HT-29 (cell line): ENCODE results near the gene DSCAML1. TPM values are rescaled to one million over a fixed set of nuclear protein-coding genes. Genes with fewer than 3 reads are reported as not detected.

Experiments
- DNase-seq: peaks from one replicate; pipeline ENCODE4 v3.0.0-alpha.2; 2015; ENCODE audit warnings: low spot score
- total RNA-seq: library from RNA; depleted of rRNA; stranded (reverse); fragments of >200 nt; shearing (Covaris generic); gene quantifications from 2 replicates; pipeline ENCODE4 v1.2.3, GENCODE V29; 2014

The DSCAML1 gene
- total RNA-seq, 1 experiment from 2014 or later = not detected

GRCh38 chr11:117668321-117668751 lies 128.7 kb downstream of the DSCAML1 start:
- DNase-seq = no peak

DNA sequence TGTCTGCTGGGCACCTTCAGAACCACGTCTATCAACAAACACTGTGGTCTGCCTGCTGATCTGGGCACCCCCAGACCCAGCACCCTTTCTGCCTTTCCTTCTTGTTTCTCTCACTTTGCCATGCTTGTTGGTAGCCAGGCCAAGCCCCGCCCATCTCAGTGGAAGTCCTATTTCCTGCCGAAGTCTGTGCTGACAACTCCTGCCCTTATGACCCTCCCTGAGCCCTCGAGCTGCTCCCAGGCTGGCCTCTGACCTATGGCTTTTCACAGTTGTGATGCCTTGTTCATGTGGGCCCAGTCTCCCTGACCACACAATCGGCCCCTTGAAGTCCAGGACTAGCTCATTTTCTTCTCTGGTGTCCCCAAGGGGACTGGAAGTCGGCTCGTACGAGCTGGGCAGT lies 132.1 kb downstream of the DSCAML1 start:
- no peak for DNase-seq

DNA sequence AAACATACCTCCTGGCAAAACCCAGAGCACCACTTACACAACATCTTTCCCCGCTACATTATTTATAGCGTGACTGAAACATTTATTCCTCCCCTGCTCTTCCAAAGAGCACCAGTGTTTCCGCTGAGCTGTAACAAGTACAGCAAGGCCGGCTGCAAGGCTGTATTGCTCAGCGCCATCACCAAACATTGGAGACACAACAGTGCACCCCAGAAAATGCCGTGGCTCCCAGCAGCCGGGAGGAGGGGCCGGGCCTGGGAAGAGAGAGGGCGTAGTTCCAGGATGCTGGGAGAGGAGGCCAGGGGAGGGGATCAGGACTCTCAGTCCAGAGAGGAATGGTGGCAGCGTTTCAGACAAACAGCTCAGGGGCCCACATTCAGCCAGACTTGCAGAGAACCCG lies 133.2 kb downstream of the DSCAML1 start:
- no peak for DNase-seq

DNA sequence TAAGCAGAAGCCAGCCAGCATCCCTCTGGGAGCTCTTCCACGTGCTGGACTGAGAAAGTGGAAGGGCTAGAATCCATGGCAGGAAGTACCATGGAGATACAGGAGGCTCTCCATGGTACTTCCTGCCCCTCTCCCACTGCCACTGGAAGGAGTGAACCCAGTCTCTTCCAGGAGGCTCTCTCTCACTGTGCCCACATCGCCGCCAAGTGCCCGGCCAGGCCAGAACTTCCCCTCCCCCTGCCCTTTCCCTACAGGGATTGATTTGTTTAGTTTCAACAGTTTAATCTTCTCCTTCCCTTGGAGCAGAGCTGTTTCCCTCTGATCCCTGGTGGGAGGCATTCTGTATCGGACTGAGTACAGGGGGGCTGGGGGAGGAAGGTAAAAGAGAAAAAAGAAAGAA lies 133.6 kb downstream of the DSCAML1 start:
- DNase-seq = no peak

GRCh38 chr11:117662671-117663269 lies 134.2 kb downstream of the DSCAML1 start:
- DNase-seq = no peak

DNA sequence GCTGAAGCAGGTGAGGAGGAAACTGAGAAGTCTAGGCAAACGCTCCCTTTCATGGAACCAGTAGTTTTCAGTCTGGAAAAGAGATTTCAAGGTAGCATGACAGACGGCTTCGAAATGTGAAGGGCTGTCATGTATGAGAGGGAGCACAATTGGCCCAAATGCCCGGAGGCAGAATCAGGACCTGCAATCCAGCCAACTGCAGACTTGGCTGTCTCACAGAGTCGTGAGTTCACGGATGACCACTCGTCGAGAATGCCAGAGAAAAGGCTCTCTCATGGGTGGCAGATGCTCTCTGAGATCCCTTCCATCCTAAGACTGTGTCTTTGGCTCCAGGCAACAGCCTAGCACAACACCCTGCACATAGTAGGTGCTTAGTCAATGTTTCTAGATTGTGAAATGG lies 134.8 kb downstream of the DSCAML1 start:
- no peak for DNase-seq

DNA sequence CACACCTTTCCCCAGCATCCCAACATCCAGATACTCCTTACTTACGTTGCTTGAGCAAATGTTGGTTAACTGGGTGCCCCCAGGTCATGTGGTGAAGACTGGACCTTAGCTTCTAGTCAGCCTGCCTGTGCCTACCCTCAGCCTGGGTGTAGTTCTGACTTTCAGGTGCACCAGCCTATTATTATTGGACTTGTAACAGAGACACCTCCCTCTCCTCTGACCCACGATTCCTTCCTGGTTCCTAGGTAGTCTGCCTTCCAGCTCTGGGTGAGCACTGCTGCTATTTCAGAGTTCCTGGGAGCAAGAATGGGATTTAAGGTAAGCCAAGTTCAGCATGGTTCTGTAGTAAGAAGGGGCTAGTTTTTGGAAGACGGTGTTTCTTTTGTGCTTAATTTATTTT lies 138.2 kb downstream of the DSCAML1 start:
- no peak for DNase-seq

- no peak for DNase-seq
These were observed 139.2 kb downstream of the DSCAML1 start for GRCh38 chr11:117657794-117658193.

GRCh38 chr11:117654281-117655255 lies 142.4 kb downstream of the DSCAML1 start:
- DNase-seq = no peak

- DNase-seq = no peak
These were observed 144.5 kb downstream of the DSCAML1 start for GRCh38 chr11:117652521-117652920.

- DNase-seq = no peak
These were observed 147.5 kb downstream of the DSCAML1 start for GRCh38 chr11:117649296-117650055.

- DNase-seq = no peak
These were observed 149.1 kb downstream of the DSCAML1 start for GRCh38 chr11:117647872-117648271.

- no peak for DNase-seq
These were observed 149.8 kb downstream of the DSCAML1 start for GRCh38 chr11:117647207-117647606.

DNA sequence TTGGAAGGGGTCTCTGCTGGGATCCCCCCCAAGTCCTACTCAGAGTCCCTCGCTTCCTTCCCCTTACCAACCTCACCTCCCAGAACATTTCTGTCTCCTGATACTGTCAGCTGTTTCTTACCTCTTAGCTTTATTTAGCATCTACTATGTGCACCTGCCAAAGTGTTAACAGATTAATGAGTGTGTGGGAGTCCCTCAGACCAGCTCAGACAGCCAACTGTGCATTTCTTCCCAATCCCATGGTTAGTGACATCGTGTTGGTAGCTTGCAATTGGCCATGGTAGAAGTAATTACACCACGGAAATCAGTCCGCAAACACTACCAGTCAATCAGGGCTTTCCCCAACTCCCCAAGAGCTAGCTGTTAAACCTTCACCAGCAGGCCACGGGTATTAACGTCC lies 150.6 kb downstream of the DSCAML1 start:
- DNase-seq = no peak

DNA sequence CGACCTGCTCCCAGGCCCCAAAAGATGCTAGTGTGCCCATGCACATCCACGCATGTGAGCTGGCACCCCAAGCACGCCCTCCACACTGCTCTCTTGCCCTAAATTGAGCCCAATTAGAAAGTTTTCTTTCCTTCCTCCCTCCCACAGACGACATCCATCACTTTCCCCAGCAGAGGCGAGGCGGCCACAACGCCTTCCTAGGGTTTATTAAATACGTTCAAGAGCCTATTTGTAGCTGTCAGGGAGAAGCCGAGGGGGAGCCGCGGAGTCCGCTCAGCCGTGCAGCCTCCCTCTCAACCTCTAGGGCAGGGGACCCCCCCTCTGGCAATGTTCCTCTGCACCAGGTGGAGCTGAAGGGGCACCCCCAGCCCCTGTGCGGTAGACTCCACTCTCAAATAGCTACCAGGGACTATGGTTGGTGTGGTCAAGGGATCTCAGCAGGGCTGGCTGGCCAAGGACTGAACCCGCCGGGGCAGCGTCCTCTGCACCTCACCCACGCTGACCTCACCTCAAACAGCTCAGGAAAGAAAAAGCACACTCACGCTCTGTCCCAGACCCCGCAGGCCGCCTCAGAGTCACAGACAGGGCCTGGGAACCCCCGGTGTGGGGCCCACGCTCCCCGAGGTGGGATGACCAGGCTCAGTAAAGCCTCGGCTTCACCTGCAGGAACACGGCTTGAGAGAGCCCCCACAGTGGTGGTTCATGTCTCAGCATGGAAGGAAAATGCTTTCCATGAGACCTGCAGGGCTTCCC lies 152.4 kb downstream of the DSCAML1 start:
- DNase-seq = no peak

- DNase-seq = no peak
These were observed 153.3 kb downstream of the DSCAML1 start for GRCh38 chr11:117643606-117644300.

DNA sequence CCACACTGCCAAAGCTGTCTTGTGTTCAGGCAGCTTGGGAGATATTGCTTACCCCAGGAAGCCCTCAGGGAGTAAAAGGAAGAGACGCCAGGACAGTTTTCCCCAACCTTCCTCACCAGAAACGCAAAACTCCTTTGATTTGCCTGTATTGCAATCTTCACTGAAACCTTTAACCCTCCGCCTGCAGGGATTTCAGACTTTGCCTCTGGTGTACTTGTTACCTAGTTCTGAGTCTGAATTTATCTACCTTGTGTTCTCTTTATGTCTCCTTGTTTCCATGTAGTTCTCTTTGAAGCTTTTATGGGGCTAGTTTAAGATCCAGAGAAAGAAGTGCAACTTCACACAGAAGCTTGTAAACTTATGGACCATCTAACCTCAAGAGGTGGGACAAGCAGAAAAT lies 154.2 kb downstream of the DSCAML1 start:
- DNase-seq = no peak

- DNase-seq = no peak
These were observed 154.6 kb downstream of the DSCAML1 start for GRCh38 chr11:117642396-117642795.

DNA sequence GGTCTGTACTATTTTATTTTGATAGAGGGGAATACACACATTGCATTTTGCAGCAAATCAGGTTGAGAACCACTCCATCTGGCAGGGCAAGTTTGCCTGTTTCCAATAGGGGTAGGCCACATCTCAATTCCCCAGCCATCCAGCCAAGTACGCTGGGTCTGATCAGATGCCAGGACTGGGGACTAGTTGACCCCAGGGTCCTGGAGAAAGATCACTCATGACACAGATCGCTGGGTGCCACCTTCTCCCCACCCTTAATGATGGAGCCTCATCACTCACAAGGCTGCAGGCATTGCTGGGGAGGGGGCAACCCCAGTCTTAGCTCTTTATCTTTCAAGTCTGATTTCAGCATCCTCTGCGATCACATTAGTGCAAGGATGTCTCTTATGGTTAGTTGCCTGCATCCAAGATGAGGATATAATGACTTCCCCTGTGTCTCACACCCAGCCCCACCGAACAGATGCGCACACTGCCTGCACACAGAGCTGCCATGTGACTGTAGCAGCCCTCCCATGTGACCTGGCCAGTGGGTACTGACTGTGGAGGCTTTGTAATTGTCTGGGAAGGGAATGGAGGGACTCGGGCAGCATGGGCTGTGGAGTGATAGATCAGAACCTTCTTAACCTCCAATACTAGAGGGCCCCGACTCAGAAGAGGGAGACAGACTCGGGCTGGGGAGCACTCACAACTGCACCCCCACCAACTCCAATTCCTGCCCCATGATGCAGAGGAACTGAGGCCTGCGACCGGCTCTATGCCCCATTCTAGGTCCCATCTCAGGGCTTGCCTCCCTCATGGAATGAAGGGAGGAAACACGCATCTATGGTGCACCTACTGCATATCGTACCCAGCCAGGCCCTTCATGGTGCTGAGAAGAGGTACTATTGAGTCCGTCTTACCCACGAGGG lies 155.8 kb downstream of the DSCAML1 start:
- no peak for DNase-seq

GRCh38 chr11:117640041-117640440 lies 157.0 kb downstream of the DSCAML1 start:
- DNase-seq = no peak
